Measurements from ENCODE around the gene PNPLA7. TPM values are rescaled to one million over a fixed set of nuclear protein-coding genes. Genes with fewer than 3 reads are reported as not detected.

Gene PNPLA7
- total and polyA plus RNA-seq, 10 of the 15 experiments (the other 5 are each of a cell fraction or from before 2014, with no cell fraction given): 0.04 to 0.85 (median 0.19) TPM; not detected in 1

GRCh38 chr9:137411645-137412380, 138.4 kb downstream of the PNPLA7 start (continued):
- no peak for TF ChIP-seq EZH2 (IDR thresholded peaks at IDR 0.05; ENCODE audit: borderline replicate concordance, control insufficient read depth, low read depth, low read length)
- no peak for TF ChIP-seq TCF7 (IDR thresholded peaks at IDR 0.05; ENCODE audit: borderline replicate concordance)
- no peak for TF ChIP-seq POLR2AphosphoS5 (IDR thresholded peaks at IDR 0.05; ENCODE audit: low read length)
- TF ChIP-seq MAX (IDR thresholded peaks at IDR 0.05; ENCODE audit: low read depth, low read length): 0 out of 2 replicates have a peak, but pooled peaks have one; percentile 24
- 0 out of 2 replicates have a peak, but pooled peaks have one; percentile 38 for TF ChIP-seq IRF4 (IDR thresholded peaks at IDR 0.05; ENCODE audit: low read depth, low read length)
- TF ChIP-seq EED (IDR thresholded peaks at IDR 0.05; ENCODE audit: low read depth): peak; percentile 86
- TF ChIP-seq ATF2 (IDR thresholded peaks at IDR 0.05; ENCODE audit: low read length): no peak
- TF ChIP-seq RFX5 (IDR thresholded peaks at IDR 0.05; ENCODE audit: low read depth, low read length): no peak
- 0 out of 2 replicates have a peak, but pooled peaks have one; percentile 27 for TF ChIP-seq NBN (IDR thresholded peaks at IDR 0.05)
- peak; percentile 47 to 80 for TF ChIP-seq IKZF2 (IDR thresholded peaks at IDR 0.05)
- 0 out of 2 replicates have a peak, but pooled peaks have one; percentile 8 for TF ChIP-seq YY1 (IDR thresholded peaks at IDR 0.05; ENCODE audit: low read depth, low read length)
- no peak for TF ChIP-seq SMAD5 (IDR thresholded peaks at IDR 0.05; ENCODE audit: low read depth)
- no peak for TF ChIP-seq ZZZ3 (IDR thresholded peaks at IDR 0.05; ENCODE audit: control insufficient read depth, insufficient read length, low read depth)
- TF ChIP-seq E2F4 (IDR thresholded peaks at IDR 0.05; ENCODE audit: low read depth, low read length): no peak
- TF ChIP-seq POU2F2 (IDR thresholded peaks at IDR 0.05; ENCODE audit: borderline replicate concordance, low read depth, low read length): no peak
- no peak for TF ChIP-seq SKIL (IDR thresholded peaks at IDR 0.05; ENCODE audit: low read depth, poor library complexity, severe bottlenecking)
- no peak for TF ChIP-seq ATF3 (IDR thresholded peaks at IDR 0.05; ENCODE audit: borderline replicate concordance, extremely low read depth, low read depth, low read length)
- no peak for TF ChIP-seq PRDM15 (CRISPR knock-in tag; IDR thresholded peaks at IDR 0.05)
- TF ChIP-seq SREBF2 (IDR thresholded peaks at IDR 0.05; ENCODE audit: low read length): no peak
- TF ChIP-seq FOXM1 (IDR thresholded peaks at IDR 0.05; ENCODE audit: low read depth, low read length): no peak
- no peak for TF ChIP-seq JUND (IDR thresholded peaks at IDR 0.05; ENCODE audit: low read depth, low read length)
- no peak for TF ChIP-seq ASH2L (IDR thresholded peaks at IDR 0.05; ENCODE audit: borderline replicate concordance, low read depth)

All from GM12878 (cell line).